ENCODE measurements around the gene NTNG1.

- TF ChIP-seq POLR2A (IDR thresholded peaks at IDR 0.05), result no peak
- no peak for TF ChIP-seq POLR2AphosphoS5 (IDR thresholded peaks at IDR 0.05)
These were observed 102.6 kb downstream of the NTNG1 start for GRCh38 chr1:107243461-107243860.

All from suprapubic skin (tissue), 4 donors.